Suprapubic skin (tissue), 4 donors: ENCODE measurements around the gene ZFAND6. TPM values are rescaled to one million over a fixed set of nuclear protein-coding genes. Genes with fewer than 3 reads are reported as not detected.

ENCODE experiments used
- DNase-seq, 2 donors: peaks; one replicate each; pipeline ENCODE4 v3.0.0-alpha.2; 2019; ENCODE audit warnings: low spot score in 2 of 2
- H3K27ac ChIP-seq: fragments of 200-600 bp; sonication (generic); one replicate; pipeline ENCODE4 v1.5.1; 2019
- H3K27me3 ChIP-seq: fragments of 200-600 bp; sonication (generic); one replicate; pipeline ENCODE4 v1.5.1; 2019
- H3K36me3 ChIP-seq: fragments of 200-600 bp; sonication (generic); one replicate; pipeline ENCODE4 v1.5.1; 2019
- H3K4me1 ChIP-seq: fragments of 200-600 bp; sonication (generic); one replicate; pipeline ENCODE4 v1.5.1; 2019
- H3K4me3 ChIP-seq: fragments of 200-600 bp; sonication (generic); one replicate; pipeline ENCODE4 v1.5.1; 2019; ENCODE audit warnings: mild to moderate bottlenecking
- H3K9me3 ChIP-seq: fragments of 200-600 bp; sonication (generic); one replicate; pipeline ENCODE4 v1.5.1; 2019
- CTCF ChIP-seq, 2 donors: fragments of 200-600 bp in 1 of 2; fragments of 450-650 bp in 1 of 2; sonication (generic) in 1 of 2; IDR thresholded peaks; one replicate each; pipeline ENCODE4 v1.5.1; 2016 to 2019; ENCODE audit warnings: antibody characterized with exemption in 2 of 2, mild to moderate bottlenecking in 1 of 2, moderate library complexity in 1 of 2
- EP300 ChIP-seq: sonication (generic); formaldehyde crosslinking; IDR thresholded peaks from one replicate; pipeline ENCODE4 v1.6.1; 2017; ENCODE audit warnings: antibody characterized with exemption
- POLR2A ChIP-seq, 2 donors: fragments of 450-650 bp; IDR thresholded peaks; one replicate each; pipeline ENCODE4 v1.6.1; 2017; ENCODE audit warnings: antibody characterized with exemption in 2 of 2, mild to moderate bottlenecking in 2 of 2, moderate library complexity in 2 of 2
- POLR2AphosphoS5 ChIP-seq, 3 donors: sonication (generic); formaldehyde crosslinking; IDR thresholded peaks; one replicate each; pipeline ENCODE4 v1.6.1; 2017; ENCODE audit warnings: antibody characterized with exemption in 3 of 3
- WGBS: methylation state at CpG from one replicate; pipeline ENCODE4 v1.1.5; 2018; 5-methylcytosine and 5-hydroxymethylcytosine counted together
- total RNA-seq, 4 donors: library from RNA; depleted of rRNA; stranded (reverse); fragments of >200 nt; gene quantifications; one replicate each; pipeline ENCODE4 v1.1.0, GENCODE V29; 2016

Gene ZFAND6
- total RNA-seq, 4 donors from 2014 or later, result 47.9 to 107 (median 80.9) TPM

DNA sequence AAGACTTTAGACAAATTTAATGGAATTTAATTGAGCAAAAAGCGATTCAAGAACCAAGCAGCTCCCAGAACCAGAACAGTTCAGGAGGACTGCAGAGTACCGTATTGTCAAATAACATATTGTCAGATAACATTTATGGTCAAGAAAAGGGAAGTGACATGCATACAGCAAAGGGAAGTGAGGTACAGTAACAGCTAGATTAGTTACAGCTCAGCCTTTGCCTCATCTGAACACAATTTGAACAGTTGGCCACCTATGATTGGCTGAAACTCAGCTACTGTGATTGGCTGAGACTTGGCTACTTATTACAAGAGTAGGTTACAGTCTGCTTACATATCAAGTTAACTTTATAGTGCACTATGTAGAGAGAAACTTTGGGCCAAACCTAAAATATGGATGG, 21.9 kb downstream of the ZFAND6 start:
- peaks cover 7% of the 10 kb centered on the region for H3K4me1 ChIP-seq
- no peaks in the 10 kb centered on the region for H3K9me3 ChIP-seq
- TF ChIP-seq POLR2AphosphoS5 (IDR thresholded peaks at IDR 0.05), result no peak
- TF ChIP-seq CTCF (IDR thresholded peaks at IDR 0.05), result no peak
- TF ChIP-seq POLR2A (IDR thresholded peaks at IDR 0.05), result no peak
- no peak for TF ChIP-seq EP300
- no peaks in the 10 kb centered on the region for H3K36me3 ChIP-seq
- WGBS, result 89% methylated on average over 2 of the region's 2 CpGs
- DNase-seq, result no peak
- no peak overlapping the region for H3K27ac ChIP-seq
- H3K4me3 ChIP-seq, result no peak overlapping the region
- no peaks in the 10 kb centered on the region for H3K27me3 ChIP-seq

DNA sequence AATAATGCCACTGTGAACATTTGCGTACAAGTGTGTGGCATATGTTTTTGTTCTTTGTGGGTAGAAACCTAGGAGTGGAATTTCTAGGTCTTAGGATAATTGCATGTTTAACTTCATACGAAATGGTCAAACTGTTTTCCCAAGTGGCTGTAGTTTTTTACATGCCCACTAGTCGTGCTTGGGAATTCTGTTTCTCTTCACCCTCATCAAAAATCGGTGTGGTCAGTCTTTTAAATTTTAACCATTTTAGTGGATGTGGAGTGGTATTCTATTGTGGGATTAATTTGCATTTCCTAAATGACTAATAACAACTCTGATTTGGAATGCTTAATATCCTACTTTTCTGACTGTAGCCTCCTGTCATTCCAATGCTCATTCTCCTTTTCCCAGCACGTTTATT, 27.6 kb downstream of the ZFAND6 start:
- TF ChIP-seq CTCF (IDR thresholded peaks at IDR 0.05) (no peak), POLR2AphosphoS5 (IDR thresholded peaks at IDR 0.05) (no peak), EP300 (no peak), POLR2A (IDR thresholded peaks at IDR 0.05) (no peak)
- Histone ChIP-seq H3K36me3 (no peaks in the 10 kb centered on the region), H3K4me1 (peaks cover 15% of the 10 kb centered on the region), H3K9me3 (no peaks in the 10 kb centered on the region), H3K27ac (no peak overlapping the region), H3K27me3 (no peaks in the 10 kb centered on the region), H3K4me3 (no peak overlapping the region)
- 55% methylated on average over 5 of the region's 5 CpGs for WGBS
- no peak for DNase-seq

DNA sequence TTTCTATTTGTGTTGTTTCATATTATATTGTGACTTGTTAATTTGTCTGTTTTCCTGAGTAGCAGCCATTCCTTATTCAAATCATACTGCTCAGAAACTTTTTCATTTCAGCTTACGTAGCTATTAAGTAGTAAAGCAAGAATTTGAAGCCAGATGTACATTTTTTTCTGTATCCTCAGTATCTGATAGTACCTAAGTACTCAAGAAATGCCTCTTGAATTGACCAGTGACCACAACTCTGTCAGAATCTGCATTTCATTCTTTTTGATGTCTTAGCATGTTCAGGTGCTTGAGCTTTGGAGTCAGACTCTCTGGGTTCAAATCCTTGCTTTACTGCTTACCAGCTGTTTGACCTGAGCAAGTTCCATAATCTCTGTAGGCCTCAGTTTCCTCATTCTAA, 30.6 kb downstream of the ZFAND6 start:
- DNase-seq, result no peak
- Histone ChIP-seq H3K36me3 (no peaks in the 10 kb centered on the region), H3K4me1 (peaks cover 26% of the 10 kb centered on the region), H3K27me3 (no peaks in the 10 kb centered on the region), H3K27ac (no peak overlapping the region), H3K4me3 (no peak overlapping the region), H3K9me3 (no peaks in the 10 kb centered on the region)
- 85% methylated on average over 1 of the region's 1 CpG for WGBS
- no peak for TF ChIP-seq POLR2A (IDR thresholded peaks at IDR 0.05)
- TF ChIP-seq CTCF (IDR thresholded peaks at IDR 0.05), result no peak
- TF ChIP-seq EP300, result no peak
- TF ChIP-seq POLR2AphosphoS5 (IDR thresholded peaks at IDR 0.05), result no peak

GRCh38 chr15:80090879-80091503, 31.5 kb downstream of the ZFAND6 start:
- no peak for DNase-seq
- Histone ChIP-seq H3K4me1 (peaks cover 31% of the 10 kb centered on the region), H3K27me3 (no peaks in the 10 kb centered on the region), H3K4me3 (no peak overlapping the region), H3K36me3 (no peaks in the 10 kb centered on the region), H3K9me3 (no peaks in the 10 kb centered on the region), H3K27ac (no peak overlapping the region)
- TF ChIP-seq CTCF (IDR thresholded peaks at IDR 0.05) (peak; percentile 4 to 7), EP300 (no peak)
- WGBS, result 76% methylated on average over 7 of the region's 7 CpGs

GRCh38 chr15:80093854-80094418, 34.5 kb downstream of the ZFAND6 start:
- Histone ChIP-seq H3K4me3 (no peak overlapping the region), H3K27ac (no peak overlapping the region), H3K9me3 (no peaks in the 10 kb centered on the region), H3K4me1 (peaks cover 34% of the 10 kb centered on the region), H3K36me3 (no peaks in the 10 kb centered on the region), H3K27me3 (no peaks in the 10 kb centered on the region)
- no peak for DNase-seq
- no peak for TF ChIP-seq CTCF (IDR thresholded peaks at IDR 0.05)
- TF ChIP-seq POLR2AphosphoS5 (IDR thresholded peaks at IDR 0.05), result no peak
- no peak for TF ChIP-seq EP300
- no peak for TF ChIP-seq POLR2A (IDR thresholded peaks at IDR 0.05)
- WGBS, result 43% methylated on average over 5 of the region's 5 CpGs
